Measurements from ENCODE around the gene ARHGEF38. TPM values are rescaled to one million over a fixed set of nuclear protein-coding genes. Genes with fewer than 3 reads are reported as not detected.

The ARHGEF38 gene
- total RNA-seq, 1 donor: not detected

- no peak for DNase-seq (ENCODE audit: low read depth)
- no peak overlapping the region for H3K4me3 ChIP-seq (ENCODE audit: low read depth, low read length)
- no peak for TF ChIP-seq CTCF (IDR thresholded peaks at IDR 0.05; ENCODE audit: insufficient read depth, low read length)
Measured at GRCh38 chr4:105633241-105633640, 80.8 kb downstream of the ARHGEF38 start.

DNA sequence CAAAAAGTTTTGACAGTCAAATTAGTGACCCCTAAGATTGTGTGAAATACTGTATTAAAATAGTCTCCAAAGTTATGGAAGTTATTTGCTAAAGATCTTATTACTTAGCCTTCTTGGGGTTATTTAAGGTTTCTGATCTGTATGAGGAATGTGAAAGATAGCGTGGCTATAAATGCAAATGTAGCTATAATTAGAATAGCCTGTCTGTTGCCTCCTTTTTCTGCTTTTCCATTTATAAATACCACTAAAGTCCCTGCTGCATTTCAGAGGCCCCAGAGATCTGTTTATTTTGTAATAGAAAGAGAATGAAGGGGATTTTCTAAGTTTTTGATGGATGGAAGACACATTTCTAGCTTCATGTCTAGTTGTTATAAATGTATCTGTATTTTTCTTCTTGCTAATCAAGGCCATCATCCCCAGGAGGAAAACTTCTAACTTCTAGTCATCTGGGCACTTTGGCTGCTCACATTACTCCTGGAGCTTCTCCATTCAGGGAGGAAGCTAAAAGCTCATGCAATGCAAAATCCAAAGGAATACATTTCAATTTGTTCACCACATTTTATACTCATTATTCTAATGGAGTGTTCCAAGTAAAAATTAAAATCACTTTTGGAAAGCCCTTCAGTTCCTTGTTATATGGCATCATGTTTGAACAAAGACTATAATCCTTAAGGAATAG is 82.1 kb downstream of the ARHGEF38 start:
- no peak for TF ChIP-seq CTCF (IDR thresholded peaks at IDR 0.05; ENCODE audit: insufficient read depth, low read length)
- H3K4me3 ChIP-seq (ENCODE audit: low read depth, low read length): no peak overlapping the region
- DNase-seq (ENCODE audit: low read depth): no peak

- peak; percentile 22 for DNase-seq (ENCODE audit: low read depth)
- TF ChIP-seq CTCF (IDR thresholded peaks at IDR 0.05; ENCODE audit: insufficient read depth, low read length): no peak
- H3K4me3 ChIP-seq (ENCODE audit: low read depth, low read length): no peak overlapping the region
Measured at GRCh38 chr4:105637408-105638176, 85.2 kb downstream of the ARHGEF38 start.

DNA sequence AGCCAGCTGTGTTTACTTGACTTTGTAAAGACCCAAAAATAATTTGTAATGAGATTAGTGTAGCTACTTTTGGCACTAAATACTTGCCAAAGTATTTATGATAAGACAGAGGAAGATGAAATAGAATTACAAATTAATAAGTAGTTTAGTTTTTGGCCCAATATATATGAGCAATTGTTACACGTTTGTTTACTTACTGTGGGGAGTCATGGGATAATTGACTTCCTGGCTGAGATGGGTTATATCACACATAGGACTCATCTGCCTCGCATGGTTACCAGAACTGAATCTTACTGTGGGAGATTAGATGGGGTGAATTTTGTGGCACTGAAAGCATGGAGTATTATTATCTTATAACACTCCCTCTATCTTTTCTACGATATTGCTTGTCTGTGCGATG is 89.4 kb downstream of the ARHGEF38 start:
- no peak for TF ChIP-seq CTCF (IDR thresholded peaks at IDR 0.05; ENCODE audit: insufficient read depth, low read length)
- DNase-seq (ENCODE audit: low read depth): no peak
- H3K4me3 ChIP-seq (ENCODE audit: low read depth, low read length): no peak overlapping the region

GRCh38 chr4:105644257-105644656 is 91.8 kb downstream of the ARHGEF38 start:
- no peak for DNase-seq (ENCODE audit: low read depth)
- TF ChIP-seq CTCF (IDR thresholded peaks at IDR 0.05; ENCODE audit: insufficient read depth, low read length): no peak
- H3K4me3 ChIP-seq (ENCODE audit: low read depth, low read length): no peak overlapping the region

DNA sequence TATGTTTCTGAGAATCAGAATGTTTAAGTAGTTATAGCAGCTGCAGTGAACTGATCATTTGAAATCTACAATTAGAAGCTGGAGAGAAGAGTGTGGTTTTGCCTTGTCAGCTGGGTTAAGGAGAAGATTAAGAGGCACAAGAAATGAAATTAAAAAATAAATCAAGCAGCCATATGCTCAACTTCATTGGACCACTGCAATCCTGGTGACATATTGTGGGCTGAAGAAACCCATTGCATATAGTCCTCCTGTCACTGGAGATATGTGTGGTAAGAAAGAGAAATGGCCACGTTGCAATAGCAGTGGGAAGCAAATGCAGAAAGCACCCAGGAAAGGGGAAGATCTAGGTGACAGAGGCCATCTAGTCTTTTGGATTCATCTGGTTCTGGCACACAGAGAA is 93.0 kb downstream of the ARHGEF38 start:
- TF ChIP-seq CTCF (IDR thresholded peaks at IDR 0.05; ENCODE audit: insufficient read depth, low read length): no peak
- H3K4me3 ChIP-seq (ENCODE audit: low read depth, low read length): no peak overlapping the region
- DNase-seq (ENCODE audit: low read depth): no peak
